Nephron progenitor cell (in vitro differentiated cells): Measurements from ENCODE around the gene COMMD8.

Experiments used
- DNase-seq: peaks from one replicate; pipeline ENCODE4 v3.0.0; 2021
- H3K27ac Mint-ChIP-seq: 2 replicates; pipeline ENCODE4 v1.8.0; 2021; ENCODE audit warnings: mild to moderate bottlenecking, moderate library complexity, mixed read lengths
- H3K27me3 Mint-ChIP-seq: 2 replicates; pipeline ENCODE4 v1.8.0; 2021; ENCODE audit warnings: mild to moderate bottlenecking, low read depth, mixed read lengths; ENCODE audit not compliant: poor library complexity
- H3K36me3 Mint-ChIP-seq: 2 replicates; pipeline ENCODE4 v1.8.0; 2021; ENCODE audit warnings: low read depth, mixed read lengths
- H3K4me1 Mint-ChIP-seq: 2 replicates; pipeline ENCODE4 v1.8.0; 2021; ENCODE audit warnings: mixed read lengths
- H3K4me3 Mint-ChIP-seq: 2 replicates; pipeline ENCODE4 v1.8.0; 2021; ENCODE audit warnings: mild to moderate bottlenecking, moderate library complexity, mixed read lengths
- H3K9me3 Mint-ChIP-seq: 2 replicates; pipeline ENCODE4 v1.8.0; 2021; ENCODE audit warnings: mild to moderate bottlenecking, moderate library complexity, mixed read lengths
- TF ChIP-seq, protein P1 (sequence below): fragments of 200-600 bp; sonication (generic); IDR thresholded peaks from 2 replicates; pipeline ENCODE4 v1.5.0; 2021; ENCODE audit warnings: antibody characterized with exemption

Gene COMMD8

GRCh38 chr4:47482326-47482725 is 18.8 kb upstream of the COMMD8 start:
- TF ChIP-seq, protein P1, sequence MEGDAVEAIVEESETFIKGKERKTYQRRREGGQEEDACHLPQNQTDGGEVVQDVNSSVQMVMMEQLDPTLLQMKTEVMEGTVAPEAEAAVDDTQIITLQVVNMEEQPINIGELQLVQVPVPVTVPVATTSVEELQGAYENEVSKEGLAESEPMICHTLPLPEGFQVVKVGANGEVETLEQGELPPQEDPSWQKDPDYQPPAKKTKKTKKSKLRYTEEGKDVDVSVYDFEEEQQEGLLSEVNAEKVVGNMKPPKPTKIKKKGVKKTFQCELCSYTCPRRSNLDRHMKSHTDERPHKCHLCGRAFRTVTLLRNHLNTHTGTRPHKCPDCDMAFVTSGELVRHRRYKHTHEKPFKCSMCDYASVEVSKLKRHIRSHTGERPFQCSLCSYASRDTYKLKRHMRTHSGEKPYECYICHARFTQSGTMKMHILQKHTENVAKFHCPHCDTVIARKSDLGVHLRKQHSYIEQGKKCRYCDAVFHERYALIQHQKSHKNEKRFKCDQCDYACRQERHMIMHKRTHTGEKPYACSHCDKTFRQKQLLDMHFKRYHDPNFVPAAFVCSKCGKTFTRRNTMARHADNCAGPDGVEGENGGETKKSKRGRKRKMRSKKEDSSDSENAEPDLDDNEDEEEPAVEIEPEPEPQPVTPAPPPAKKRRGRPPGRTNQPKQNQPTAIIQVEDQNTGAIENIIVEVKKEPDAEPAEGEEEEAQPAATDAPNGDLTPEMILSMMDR: no peak
- H3K36me3 Mint-ChIP-seq: no peaks in the 10 kb centered on the region
- no peak for DNase-seq
- no peak overlapping the region for H3K4me3 Mint-ChIP-seq
- H3K4me1 Mint-ChIP-seq: peaks cover 21% of the 10 kb centered on the region
- peaks cover 9% of the 10 kb centered on the region for H3K27me3 Mint-ChIP-seq
- H3K27ac Mint-ChIP-seq: no peak overlapping the region
- no peaks in the 10 kb centered on the region for H3K9me3 Mint-ChIP-seq

GRCh38 chr4:47478804-47479203 is 15.3 kb upstream of the COMMD8 start:
- H3K36me3 Mint-ChIP-seq: no peaks in the 10 kb centered on the region
- H3K27me3 Mint-ChIP-seq: peaks cover 4% of the 10 kb centered on the region
- no peak overlapping the region for H3K27ac Mint-ChIP-seq
- no peak overlapping the region for H3K4me3 Mint-ChIP-seq
- H3K9me3 Mint-ChIP-seq: no peaks in the 10 kb centered on the region
- no peaks in the 10 kb centered on the region for H3K4me1 Mint-ChIP-seq
- TF ChIP-seq, protein P1: no peak
- no peak for DNase-seq

- H3K27me3 Mint-ChIP-seq: no peaks in the 10 kb centered on the region
- peaks cover 12% of the 10 kb centered on the region for H3K4me1 Mint-ChIP-seq
- no peak for DNase-seq
- no peak overlapping the region for H3K4me3 Mint-ChIP-seq
- H3K27ac Mint-ChIP-seq: no peak overlapping the region
- H3K36me3 Mint-ChIP-seq: no peaks in the 10 kb centered on the region
- TF ChIP-seq, protein P1: no peak
- no peaks in the 10 kb centered on the region for H3K9me3 Mint-ChIP-seq
Observed at GRCh38 chr4:47475411-47475810, 11.9 kb upstream of the COMMD8 start.

DNA sequence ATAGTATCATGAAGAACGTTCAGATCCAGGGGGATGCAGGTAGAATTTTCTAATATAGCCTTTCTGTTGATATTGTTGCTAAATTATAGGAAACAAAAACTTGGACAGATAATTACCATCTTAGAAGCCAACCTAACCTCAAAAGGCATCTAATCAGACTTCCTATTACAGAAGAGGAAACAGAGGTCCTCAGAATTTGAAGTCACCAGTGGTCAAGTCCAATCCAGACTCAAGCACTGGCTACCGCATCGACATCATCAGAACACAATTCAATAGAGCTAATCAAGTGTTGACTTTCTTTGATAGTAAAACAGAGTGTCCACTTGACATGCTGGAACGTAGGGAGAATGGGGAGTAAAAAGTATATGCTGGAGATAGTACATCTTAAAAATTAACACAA is 11.3 kb upstream of the COMMD8 start:
- no peaks in the 10 kb centered on the region for H3K27me3 Mint-ChIP-seq
- DNase-seq: no peak
- no peak overlapping the region for H3K4me3 Mint-ChIP-seq
- TF ChIP-seq, protein P1: no peak
- no peak overlapping the region for H3K27ac Mint-ChIP-seq
- H3K36me3 Mint-ChIP-seq: no peaks in the 10 kb centered on the region
- peaks cover 12% of the 10 kb centered on the region for H3K4me1 Mint-ChIP-seq
- H3K9me3 Mint-ChIP-seq: no peaks in the 10 kb centered on the region

DNA sequence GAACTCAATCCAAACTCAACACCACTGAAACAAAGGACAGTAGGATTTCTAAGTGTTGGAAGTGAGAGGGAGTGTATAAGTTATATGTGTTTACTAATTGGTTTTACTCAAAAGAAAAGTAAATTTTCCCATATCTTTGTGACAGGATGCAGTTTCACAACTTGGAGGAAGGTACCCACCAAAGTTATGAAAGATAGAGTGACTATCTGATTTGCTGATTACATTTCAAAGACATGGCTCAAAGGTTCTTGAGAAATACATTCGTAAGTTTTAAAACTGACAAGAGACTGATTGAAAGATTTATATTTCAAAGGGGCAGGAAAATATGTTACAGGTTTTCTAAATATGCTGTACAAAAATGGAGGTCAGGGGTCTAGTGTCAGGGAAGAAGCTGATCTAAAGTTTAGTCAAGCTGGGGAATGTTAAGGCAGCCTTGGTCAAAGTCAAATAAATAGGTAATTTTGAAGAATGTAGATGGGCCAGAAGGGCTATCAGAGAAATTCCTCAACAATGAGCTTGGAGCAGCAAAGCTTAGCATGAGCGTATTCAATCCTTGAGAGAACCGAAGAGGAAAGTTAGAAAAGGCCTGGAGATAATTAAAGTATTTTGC is 9.7 kb upstream of the COMMD8 start:
- TF ChIP-seq, protein P1: no peak
- Mint-ChIP-seq H3K27me3 (no peaks in the 10 kb centered on the region), H3K27ac (no peak overlapping the region), H3K36me3 (no peaks in the 10 kb centered on the region), H3K9me3 (no peaks in the 10 kb centered on the region), H3K4me3 (no peak overlapping the region), H3K4me1 (peaks cover 12% of the 10 kb centered on the region)
- DNase-seq: no peak

DNA sequence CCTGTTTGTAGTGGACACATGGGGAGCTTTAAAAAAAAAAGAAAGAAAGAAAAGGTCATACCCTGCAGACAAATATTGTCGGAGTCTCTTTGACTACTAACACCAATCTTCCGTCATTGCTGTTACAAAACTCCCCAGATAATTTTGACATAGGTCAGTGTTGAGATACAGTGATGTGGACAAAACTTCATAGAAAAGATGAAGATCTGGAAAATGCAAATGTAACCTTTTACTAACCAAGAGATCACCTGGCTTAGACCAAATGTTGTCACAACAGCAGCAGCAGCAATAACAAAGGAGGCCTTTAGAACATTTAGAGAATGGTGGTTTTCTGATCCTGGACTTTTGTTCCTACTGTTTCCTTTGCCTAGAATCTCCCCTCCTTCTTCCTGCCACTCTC is 8.1 kb upstream of the COMMD8 start:
- Mint-ChIP-seq H3K4me3 (no peak overlapping the region), H3K36me3 (no peaks in the 10 kb centered on the region), H3K27me3 (no peaks in the 10 kb centered on the region), H3K4me1 (peaks cover 12% of the 10 kb centered on the region), H3K27ac (no peak overlapping the region), H3K9me3 (no peaks in the 10 kb centered on the region)
- DNase-seq: no peak
- TF ChIP-seq, protein P1: no peak
